Body of pancreas (tissue), 4 donors: Measurements from ENCODE around the gene SEMA4D. TPM values are rescaled to one million over a fixed set of nuclear protein-coding genes. Genes with fewer than 3 reads are reported as not detected.

ENCODE experiments used
- ATAC-seq: fragments of 150-250 bp; one replicate; pipeline ENCODE4 v1.9.1; 2016
- DNase-seq, 4 donors: peaks; one replicate each; pipeline ENCODE4 v3.0.0-alpha.2; 2019
- H3K27ac ChIP-seq, 4 donors: fragments of 200-600 bp; sonication (generic); 1 replicate in 3 of 4; 2 replicates in 1 of 4; pipeline versions ENCODE4 v1.5.1 to v1.6.1; 2016 to 2019; ENCODE audit warnings: mild to moderate bottlenecking in 1 of 4, mixed read lengths in 1 of 4, moderate library complexity in 1 of 4
- H3K27me3 ChIP-seq, 2 donors: fragments of 200-600 bp; sonication (generic); one replicate each; pipeline ENCODE4 v1.6.0; 2016; ENCODE audit warnings: mild to moderate bottlenecking in 1 of 2
- H3K36me3 ChIP-seq, 2 donors: fragments of 200-600 bp; sonication (generic); replicated peaks in 1 of 2; 2 replicates each; pipeline ENCODE4 v1.5.1; 2016; ENCODE audit warnings: low read depth in 2 of 2; ENCODE audit not compliant: insufficient read depth in 1 of 2
- H3K4me1 ChIP-seq: fragments of 200-600 bp; sonication (generic); one replicate; pipeline ENCODE4 v1.6.0; 2016
- H3K4me3 ChIP-seq, 2 donors: fragments of 200-600 bp; sonication (generic); 1 replicate in 1 of 2; 2 replicates in 1 of 2; pipeline ENCODE4 v1.5.1; 2016 to 2019
- H3K9me3 ChIP-seq, 3 donors: fragments of 200-600 bp; sonication (generic); 1 replicate in 2 of 3; 2 replicates in 1 of 3; pipeline ENCODE4 v1.5.1; 2016
- POLR2A ChIP-seq, 3 donors: fragments of 450-650 bp; IDR thresholded peaks; one replicate each; pipeline ENCODE4 v1.6.1; 2016; ENCODE audit warnings: antibody characterized with exemption in 3 of 3, mild to moderate bottlenecking in 2 of 3
- WGBS, 2 donors: methylation state at CpG; one replicate each; pipeline ENCODE4 v1.1.5; 2017; 5-methylcytosine and 5-hydroxymethylcytosine counted together
- intact Hi-C: fragments of 100-400 bp; cut with DNase I; formaldehyde crosslinking; loops from one replicate; pipeline ENCODE4 v1.15.1; 2023
- total RNA-seq, 2 donors: library from RNA; depleted of rRNA; stranded (reverse); fragments of >200 nt; gene quantifications; one replicate each; pipeline ENCODE4 v1.1.0, GENCODE V29; 2016
- TF ChIP-seq, protein P1 (sequence below), 7 experiments: fragments of 450-650 bp in 4 of 7; fragments of 200-600 bp in 3 of 7; sonication (generic) in 3 of 7; IDR thresholded peaks; one replicate each; pipeline ENCODE4 v1.5.1; 2016 to 2019; ENCODE audit warnings: antibody characterized with exemption in 7 of 7

SEMA4D gene
- total RNA-seq, 2 donors from 2014 or later: 15.6 to 18.1 TPM

GRCh38 chr9:89351584-89352300 lies 146.2 kb downstream of the SEMA4D start:
- WGBS, 2 donors: 91 to 95% methylated on average over 6 of the region's 6 CpGs
- Histone ChIP-seq H3K27me3 (no peaks in the 10 kb centered on the region), H3K36me3 (peaks cover 5 to 65% of the 10 kb centered on the region in 2 donors), H3K9me3 (no peaks in the 10 kb centered on the region), H3K4me3 (no peak overlapping the region), H3K27ac (no peak overlapping the region), H3K4me1 (no peaks in the 10 kb centered on the region)
- DNase-seq: no peak
- ATAC-seq: no peak
- intact Hi-C loops: no loop called here
- TF ChIP-seq POLR2A (IDR thresholded peaks at IDR 0.05): no peak

GRCh38 chr9:89350988-89351557 lies 146.8 kb downstream of the SEMA4D start:
- Histone ChIP-seq H3K27me3 (no peaks in the 10 kb centered on the region), H3K36me3 (peaks cover 5 to 63% of the 10 kb centered on the region in 2 donors), H3K4me3 (no peak overlapping the region), H3K27ac (no peak overlapping the region), H3K9me3 (no peaks in the 10 kb centered on the region), H3K4me1 (no peaks in the 10 kb centered on the region)
- DNase-seq (no peak), ATAC-seq (no peak)
- TF ChIP-seq POLR2A (IDR thresholded peaks at IDR 0.05): no peak
- TF ChIP-seq, protein P1, sequence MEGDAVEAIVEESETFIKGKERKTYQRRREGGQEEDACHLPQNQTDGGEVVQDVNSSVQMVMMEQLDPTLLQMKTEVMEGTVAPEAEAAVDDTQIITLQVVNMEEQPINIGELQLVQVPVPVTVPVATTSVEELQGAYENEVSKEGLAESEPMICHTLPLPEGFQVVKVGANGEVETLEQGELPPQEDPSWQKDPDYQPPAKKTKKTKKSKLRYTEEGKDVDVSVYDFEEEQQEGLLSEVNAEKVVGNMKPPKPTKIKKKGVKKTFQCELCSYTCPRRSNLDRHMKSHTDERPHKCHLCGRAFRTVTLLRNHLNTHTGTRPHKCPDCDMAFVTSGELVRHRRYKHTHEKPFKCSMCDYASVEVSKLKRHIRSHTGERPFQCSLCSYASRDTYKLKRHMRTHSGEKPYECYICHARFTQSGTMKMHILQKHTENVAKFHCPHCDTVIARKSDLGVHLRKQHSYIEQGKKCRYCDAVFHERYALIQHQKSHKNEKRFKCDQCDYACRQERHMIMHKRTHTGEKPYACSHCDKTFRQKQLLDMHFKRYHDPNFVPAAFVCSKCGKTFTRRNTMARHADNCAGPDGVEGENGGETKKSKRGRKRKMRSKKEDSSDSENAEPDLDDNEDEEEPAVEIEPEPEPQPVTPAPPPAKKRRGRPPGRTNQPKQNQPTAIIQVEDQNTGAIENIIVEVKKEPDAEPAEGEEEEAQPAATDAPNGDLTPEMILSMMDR (IDR thresholded peaks at IDR 0.05): no peak
- intact Hi-C loops: no loop called here
- 17 to 64% methylated on average over 1 to 2 of the region's 2 CpGs for WGBS, 2 donors

DNA sequence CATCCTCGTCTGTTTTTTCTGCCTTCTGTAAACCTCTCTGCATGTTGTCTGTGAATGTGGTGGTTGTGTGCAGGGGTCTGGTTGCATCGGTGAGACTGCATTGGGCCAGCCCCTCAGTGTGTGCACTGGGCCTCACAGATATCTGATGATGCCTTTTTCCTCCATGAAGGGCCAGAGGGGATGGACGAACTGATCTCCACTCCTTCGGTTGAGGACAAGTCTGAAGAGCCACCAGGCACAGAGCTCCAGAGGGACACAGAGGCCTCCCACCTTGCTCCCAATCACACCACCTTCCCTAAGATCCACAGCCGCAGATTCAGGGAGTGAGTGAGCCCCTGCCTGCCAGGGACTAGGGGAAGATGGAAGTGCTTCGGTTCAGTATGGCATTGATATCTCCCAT lies 148.3 kb downstream of the SEMA4D start:
- Histone ChIP-seq H3K27ac (no peak overlapping the region), H3K9me3 (no peaks in the 10 kb centered on the region), H3K4me1 (no peaks in the 10 kb centered on the region), H3K27me3 (no peaks in the 10 kb centered on the region), H3K36me3 (peaks cover 5 to 61% of the 10 kb centered on the region in 2 donors), H3K4me3 (no peak overlapping the region)
- DNase-seq: no peak
- no peak for ATAC-seq
- WGBS, 2 donors: 92 to 93% methylated on average over 4 to 6 of the region's 6 CpGs
- TF ChIP-seq POLR2A (IDR thresholded peaks at IDR 0.05): no peak
- TF ChIP-seq, protein P1 (IDR thresholded peaks at IDR 0.05): no peak
- intact Hi-C loops: loop anchor here (10.0 kb wide), 1 partner anchor 45 kb away; no protein-coding TSS in a partner anchor

DNA sequence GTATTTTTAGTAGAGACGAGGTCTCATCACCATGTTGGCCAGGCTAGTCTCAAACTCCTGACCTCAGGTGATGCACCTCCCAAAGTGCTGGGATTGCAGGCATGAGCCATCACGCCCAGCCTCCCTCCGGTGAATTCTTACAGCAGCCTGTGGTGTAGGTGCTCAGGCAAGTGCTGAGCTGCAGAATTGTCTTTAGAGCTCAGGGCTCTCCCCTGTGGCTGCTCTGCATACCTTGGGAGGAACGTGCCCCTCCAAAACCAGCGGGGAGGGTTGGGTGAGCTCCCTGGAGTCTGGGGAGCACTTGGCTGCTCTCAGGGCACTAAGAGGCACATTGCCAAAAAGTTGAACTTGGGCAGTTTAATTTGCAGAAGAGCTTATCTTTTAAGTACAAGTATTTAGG lies 150.3 kb downstream of the SEMA4D start:
- no peak overlapping the region for H3K27ac ChIP-seq
- no peak for ATAC-seq
- H3K4me1 ChIP-seq: no peaks in the 10 kb centered on the region
- no peak overlapping the region for H3K4me3 ChIP-seq
- no peaks in the 10 kb centered on the region for H3K27me3 ChIP-seq
- intact Hi-C loops: loop anchor here (10.0 kb wide), 1 partner anchor 47 kb away; no protein-coding TSS in a partner anchor
- peaks cover 5 to 56% of the 10 kb centered on the region in 2 donors for H3K36me3 ChIP-seq
- no peak for DNase-seq
- TF ChIP-seq POLR2A (IDR thresholded peaks at IDR 0.05): no peak
- TF ChIP-seq, protein P1 (IDR thresholded peaks at IDR 0.05): no peak
- no peaks in the 10 kb centered on the region for H3K9me3 ChIP-seq
- 98 to 100% methylated on average over 2 to 5 of the region's 5 CpGs for WGBS, 2 donors

DNA sequence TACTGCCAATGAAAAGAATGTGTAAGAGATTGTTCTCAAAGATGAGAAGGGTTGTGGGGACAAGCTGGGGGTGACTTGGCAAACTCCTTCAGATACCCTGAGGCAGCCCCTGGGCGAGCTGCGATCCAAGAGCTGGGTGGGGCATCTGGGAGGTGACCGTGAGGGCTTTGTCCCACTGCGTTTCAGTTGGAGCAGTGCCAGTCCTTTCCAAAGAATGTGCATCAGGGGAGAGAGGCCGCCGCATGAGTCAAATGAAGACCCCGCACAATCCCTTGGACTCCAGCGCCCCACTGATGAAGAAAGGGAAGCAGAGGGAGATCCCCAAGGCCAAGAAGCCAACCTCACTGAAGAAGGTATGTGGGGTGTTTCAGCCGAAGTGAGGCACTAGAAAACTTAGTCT lies 151.2 kb downstream of the SEMA4D start:
- no peak overlapping the region for H3K4me3 ChIP-seq

More for the DNA sequence above, 151.2 kb downstream of the SEMA4D start:
- WGBS, 2 donors: 90 to 93% methylated on average over 8 to 9 of the region's 9 CpGs
- ATAC-seq: no peak
- intact Hi-C loops: loop anchor here (10.0 kb wide), 1 partner anchor 48 kb away; no protein-coding TSS in a partner anchor
- Histone ChIP-seq H3K36me3 (peaks cover 5 to 52% of the 10 kb centered on the region in 2 donors), H3K9me3 (no peaks in the 10 kb centered on the region), H3K27me3 (no peaks in the 10 kb centered on the region), H3K27ac (no peak overlapping the region), H3K4me1 (no peaks in the 10 kb centered on the region)
- no peak for DNase-seq
- TF ChIP-seq POLR2A (IDR thresholded peaks at IDR 0.05): no peak
- TF ChIP-seq, protein P1 (IDR thresholded peaks at IDR 0.05): no peak
